ENCODE data around the gene SFXN5.

GRCh38 chr2:73067043-73067442 lies 4.5 kb downstream of the SFXN5 start:
- no peak for TF ChIP-seq BHLHE40 (IDR thresholded peaks at IDR 0.05; ENCODE audit: low read depth, low read length)
- no peak for TF ChIP-seq POLR2A (IDR thresholded peaks at IDR 0.05; ENCODE audit: low read depth, low read length)
- no peak for TF ChIP-seq USF2 (IDR thresholded peaks at IDR 0.05; ENCODE audit: low read depth, low read length)
- no peak for TF ChIP-seq CTCF (conservative IDR thresholded peaks at IDR 0.05; ENCODE audit: low read depth, low read length)
- TF ChIP-seq RFX5 (IDR thresholded peaks at IDR 0.05; ENCODE audit: low read depth, low read length) = no peak
- no peak for TF ChIP-seq FOS (IDR thresholded peaks at IDR 0.05; ENCODE audit: low read depth, low read length)
- no peak for TF ChIP-seq MXI1 (IDR thresholded peaks at IDR 0.05; ENCODE audit: borderline replicate concordance, low read depth, low read length)
- no peak for TF ChIP-seq SMC3 (IDR thresholded peaks at IDR 0.05; ENCODE audit: low read depth, low read length)
- no peak for TF ChIP-seq ELK1 (IDR thresholded peaks at IDR 0.05; ENCODE audit: borderline replicate concordance, low read depth, low read length)
- TF ChIP-seq RCOR1 (IDR thresholded peaks at IDR 0.05; ENCODE audit: insufficient replicate concordance, low read length) = no peak
- TF ChIP-seq MAZ (IDR thresholded peaks at IDR 0.05; ENCODE audit: borderline replicate concordance, low read depth, low read length) = no peak
- TF ChIP-seq CHD1 (IDR thresholded peaks at IDR 0.05; ENCODE audit: low read depth, low read length) = no peak

Data from IMR-90 (cell line).